Glomerular endothelial cell (primary cell): ENCODE data around the gene FAM186B. TPM values are rescaled to one million over a fixed set of nuclear protein-coding genes. Genes with fewer than 3 reads are reported as not detected.
A peak's percentile ranks its signal among the peaks of the same experiment; 100 is the strongest.

Experiments
- DNase-seq: peaks from one replicate; pipeline ENCODE4 v3.0.0-alpha.2; 2011; ENCODE audit warnings: low read depth, low spot score; ENCODE audit errors: extremely low read depth
- total RNA-seq: library from RNA; depleted of rRNA; stranded (reverse); fragments of >200 nt; gene quantifications from 2 replicates; pipeline ENCODE4 v1.2.3, GENCODE V29; 2015

Gene FAM186B
- total RNA-seq, 1 donor from 2014 or later: 0.12 TPM

GRCh38 chr12:49568442-49569162, 36.8 kb downstream of the FAM186B start:
- DNase-seq: no peak

GRCh38 chr12:49567611-49568441, 37.6 kb downstream of the FAM186B start, which contains the start of gene MCRS1:
Gene MCRS1, minus strand, starts transcription at chr12:49568142. Its CDS starts 1,411 bp downstream, at chr12:49566731.
- DNase-seq: peak; percentile 74

- DNase-seq: no peak
Observed at GRCh38 chr12:49567302-49567610, 38.2 kb downstream of the FAM186B start.

GRCh38 chr12:49566361-49566760, 39.1 kb downstream of the FAM186B start:
- no peak for DNase-seq

GRCh38 chr12:49565406-49566265, 39.8 kb downstream of the FAM186B start:
- no peak for DNase-seq

- DNase-seq: no peak
Observed at GRCh38 chr12:49564686-49565405, 40.6 kb downstream of the FAM186B start.

- no peak for DNase-seq
Observed at GRCh38 chr12:49563951-49564685, 41.3 kb downstream of the FAM186B start.

GRCh38 chr12:49562831-49563230, 42.6 kb downstream of the FAM186B start:
- DNase-seq: no peak

GRCh38 chr12:49562233-49562632, 43.2 kb downstream of the FAM186B start:
- no peak for DNase-seq

GRCh38 chr12:49560695-49561094, 44.7 kb downstream of the FAM186B start:
- no peak for DNase-seq

GRCh38 chr12:49559011-49559675, 46.3 kb downstream of the FAM186B start:
- DNase-seq: no peak

GRCh38 chr12:49558526-49558925, 46.9 kb downstream of the FAM186B start:
- no peak for DNase-seq

GRCh38 chr12:49557917-49558215, 47.6 kb downstream of the FAM186B start:
- no peak for DNase-seq

- DNase-seq: no peak
Observed at GRCh38 chr12:49557187-49557916, 48.1 kb downstream of the FAM186B start.

GRCh38 chr12:49556391-49557186, 48.9 kb downstream of the FAM186B start:
- DNase-seq: no peak

- DNase-seq: no peak
Observed at GRCh38 chr12:49555631-49556390, 49.6 kb downstream of the FAM186B start.

GRCh38 chr12:49554266-49554665, 51.2 kb downstream of the FAM186B start:
- no peak for DNase-seq
